ENCODE data around the gene RAET1L.
"Not testable (repeated sequence)": the region's sequence is repeated elsewhere in the genome, so short reads cannot be mapped to it uniquely, and the experiment has no call there.

RAET1L gene

GRCh38 chr6:150015281-150016001, 9.9 kb downstream of the RAET1L start:
- DNase-seq: not testable (repeated sequence)

DNA sequence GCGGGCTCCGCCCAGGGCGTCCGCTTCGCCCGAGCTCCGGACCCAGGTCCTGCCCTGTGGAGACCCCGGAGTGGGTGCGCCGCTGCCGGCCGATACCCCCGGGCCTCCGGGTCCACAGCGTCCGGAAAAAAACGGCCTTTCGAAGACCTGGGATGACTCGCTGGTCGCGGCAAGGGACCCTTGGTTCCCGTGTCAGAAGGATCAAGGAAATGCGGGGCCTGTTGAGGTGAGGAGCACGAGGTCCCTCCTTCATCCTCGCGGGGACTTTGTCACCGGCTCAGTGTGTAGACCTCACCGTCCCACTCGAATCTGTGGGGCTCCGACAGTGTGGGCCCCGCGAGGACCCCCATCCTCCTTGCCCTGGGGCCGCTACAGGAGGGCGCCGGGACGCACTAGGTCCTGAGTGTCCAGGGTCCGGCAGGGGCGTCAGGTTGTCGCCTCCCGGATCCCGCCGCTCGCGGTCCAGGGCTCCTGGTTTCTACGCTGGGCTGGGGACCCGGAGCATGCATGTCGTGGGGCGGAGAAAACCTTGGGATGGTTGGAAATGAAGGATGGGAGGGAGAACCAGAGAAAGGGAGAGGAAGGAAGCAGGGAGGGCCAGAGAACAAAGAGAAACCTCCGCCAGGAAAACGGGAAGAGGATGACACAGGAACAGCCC, 10.6 kb downstream of the RAET1L start:
- DNase-seq: not testable (repeated sequence)

GRCh38 chr6:150013785-150014622, 11.3 kb downstream of the RAET1L start:
- not testable (repeated sequence) for DNase-seq

DNA sequence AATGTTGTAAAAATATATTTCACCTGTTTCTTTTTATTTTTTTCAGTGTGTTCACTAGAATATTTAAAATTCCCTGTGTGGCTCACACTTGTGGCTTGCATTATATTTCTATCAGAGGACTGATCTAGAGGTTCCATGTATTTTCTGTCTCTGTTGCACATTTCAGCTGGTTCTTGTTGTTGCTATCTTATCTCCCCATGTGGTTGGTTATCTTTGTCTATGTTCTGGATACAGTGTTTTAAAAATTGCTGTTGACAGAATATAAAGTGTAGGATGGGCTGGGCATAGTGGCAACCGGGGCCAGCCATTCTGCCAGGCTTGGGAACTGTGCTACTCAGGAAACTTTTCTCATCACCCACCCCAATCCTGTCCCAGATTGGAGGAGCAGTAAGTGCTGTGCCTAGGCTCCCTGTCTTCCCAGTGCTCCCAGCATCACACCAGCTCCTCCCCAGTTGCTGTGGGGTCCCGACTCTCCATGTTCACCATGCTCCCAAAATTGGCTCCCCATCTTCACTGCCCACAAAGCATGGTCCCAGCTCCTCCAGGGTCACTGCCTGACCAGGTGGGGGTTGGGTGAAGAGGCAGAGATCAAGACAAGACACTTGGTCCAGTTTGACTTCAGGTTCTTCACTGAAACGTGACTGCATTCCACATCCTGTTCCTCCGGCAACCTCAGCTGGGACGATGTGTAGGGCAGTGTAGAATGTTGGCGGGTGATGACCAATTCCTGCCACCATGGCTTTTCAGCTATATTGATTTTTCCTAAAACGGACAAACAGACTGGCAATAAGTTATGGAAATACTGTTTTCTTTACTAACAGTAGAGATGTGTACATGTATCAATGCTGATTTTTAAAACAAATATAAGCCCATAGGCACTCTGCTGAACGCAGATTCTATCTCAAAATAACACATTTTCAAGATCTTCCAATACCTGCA, 12.2 kb downstream of the RAET1L start:
- not testable (repeated sequence) for DNase-seq

GRCh38 chr6:150008588-150008987, 16.7 kb downstream of the RAET1L start:
- DNase-seq: peak; percentile 90

DNA sequence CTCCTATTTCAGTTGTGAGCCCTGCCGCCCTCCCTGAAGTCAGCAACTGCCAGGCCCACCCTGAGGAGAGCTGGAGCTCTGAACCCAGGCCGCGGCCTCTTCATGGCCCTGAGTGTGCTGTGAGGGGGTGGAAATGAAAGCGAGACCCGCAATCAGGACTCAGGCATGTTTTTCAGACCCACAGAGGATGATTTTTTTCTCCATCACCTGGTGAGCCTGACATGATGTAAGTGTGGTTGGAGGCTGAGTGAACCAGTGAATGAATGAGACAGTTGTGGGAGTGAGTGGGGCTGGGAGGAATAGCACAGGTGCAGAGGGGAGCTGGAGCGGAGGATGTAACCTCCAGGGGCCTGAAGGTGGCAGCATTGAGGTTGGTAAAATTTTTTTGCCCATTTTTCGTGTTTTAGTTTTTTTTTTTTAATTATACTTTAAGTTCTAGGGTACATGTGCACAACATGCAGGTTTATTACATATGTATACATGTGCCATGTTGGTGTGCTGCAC, 18.3 kb downstream of the RAET1L start:
- DNase-seq: no peak

DNA sequence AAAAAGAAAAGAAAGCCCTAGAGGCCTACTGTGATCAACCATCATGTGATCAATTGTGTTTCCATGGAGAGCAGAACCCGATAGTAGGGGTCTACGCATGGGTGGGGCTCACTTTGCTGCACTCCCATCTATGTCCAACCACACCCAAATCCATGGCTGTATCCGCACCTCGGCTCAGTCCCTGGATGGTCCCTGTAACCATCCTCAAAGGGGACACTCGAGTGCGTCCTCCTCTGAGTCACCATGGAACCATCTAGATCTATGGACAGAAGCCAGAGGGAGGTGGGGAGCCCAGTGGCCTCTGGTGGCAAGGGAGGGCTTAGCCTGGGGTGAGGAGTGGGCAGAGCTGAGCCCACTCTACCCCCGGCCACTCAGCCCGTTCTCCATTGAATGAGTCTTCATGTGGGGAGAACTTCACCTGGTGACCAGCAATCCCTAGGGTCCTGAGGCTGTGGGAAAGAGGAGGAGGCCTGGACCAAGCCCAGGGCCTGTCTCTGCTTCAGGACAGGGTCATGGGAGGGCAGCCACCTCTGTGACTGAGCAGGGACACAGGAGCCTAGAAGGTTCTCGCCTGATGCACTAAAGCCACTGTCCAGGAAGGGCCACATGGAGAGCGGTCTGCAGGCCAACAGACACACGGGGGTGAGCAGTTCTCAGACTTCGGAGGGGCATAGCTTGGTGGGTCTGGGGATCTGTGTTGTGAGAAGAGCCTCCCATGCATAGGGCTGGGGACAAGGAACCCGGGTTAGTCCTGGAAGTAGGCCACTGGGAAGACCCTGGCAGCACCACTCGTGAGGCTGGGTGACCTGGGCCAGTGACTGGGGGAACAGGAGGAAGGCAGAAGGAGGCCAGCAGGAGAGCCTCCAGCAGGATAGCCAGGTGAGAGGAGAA, 19.3 kb downstream of the RAET1L start:
- DNase-seq: no peak

- peak; percentile 98 for DNase-seq
Observed at GRCh38 chr6:150004783-150005717, 20.3 kb downstream of the RAET1L start.

DNA sequence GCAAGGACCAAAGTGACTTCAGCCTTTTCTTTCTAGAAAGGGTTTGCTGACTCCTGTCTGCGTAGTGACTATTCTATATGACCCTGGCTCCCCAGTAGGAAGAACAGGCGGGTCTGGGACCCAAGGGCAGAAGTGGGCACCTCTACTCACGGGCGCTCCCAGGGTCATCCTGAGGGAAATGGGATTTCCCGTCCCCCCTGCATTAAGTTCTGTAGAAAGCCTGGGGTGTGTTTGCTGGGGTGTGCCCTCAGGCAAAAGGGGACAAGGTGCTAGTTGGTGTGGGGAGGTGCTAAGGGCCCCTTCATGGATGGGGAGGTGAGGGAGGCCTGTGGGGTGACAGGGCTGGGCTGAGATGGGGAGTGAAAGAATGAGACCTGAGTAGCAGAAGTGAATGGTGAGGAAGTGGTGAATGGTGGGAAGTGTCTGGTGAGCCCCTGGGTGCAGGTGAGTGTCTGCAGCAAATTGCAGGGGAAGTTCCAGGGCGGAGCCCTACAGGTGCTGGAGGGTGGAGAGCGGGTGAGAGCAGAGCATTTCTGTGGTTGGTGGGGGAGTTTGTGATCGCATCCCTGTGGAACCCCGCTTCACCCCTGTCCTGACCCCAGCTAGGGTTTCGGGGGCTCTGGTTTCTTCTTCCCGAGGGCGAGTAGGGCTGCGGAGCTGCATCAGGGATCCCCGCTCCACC, 21.1 kb downstream of the RAET1L start:
- no peak for DNase-seq

GRCh38 chr6:150003599-150003998, 21.7 kb downstream of the RAET1L start:
- DNase-seq: not testable (repeated sequence)

- DNase-seq: no peak
Observed at GRCh38 chr6:150002710-150003109, 22.6 kb downstream of the RAET1L start.

DNA sequence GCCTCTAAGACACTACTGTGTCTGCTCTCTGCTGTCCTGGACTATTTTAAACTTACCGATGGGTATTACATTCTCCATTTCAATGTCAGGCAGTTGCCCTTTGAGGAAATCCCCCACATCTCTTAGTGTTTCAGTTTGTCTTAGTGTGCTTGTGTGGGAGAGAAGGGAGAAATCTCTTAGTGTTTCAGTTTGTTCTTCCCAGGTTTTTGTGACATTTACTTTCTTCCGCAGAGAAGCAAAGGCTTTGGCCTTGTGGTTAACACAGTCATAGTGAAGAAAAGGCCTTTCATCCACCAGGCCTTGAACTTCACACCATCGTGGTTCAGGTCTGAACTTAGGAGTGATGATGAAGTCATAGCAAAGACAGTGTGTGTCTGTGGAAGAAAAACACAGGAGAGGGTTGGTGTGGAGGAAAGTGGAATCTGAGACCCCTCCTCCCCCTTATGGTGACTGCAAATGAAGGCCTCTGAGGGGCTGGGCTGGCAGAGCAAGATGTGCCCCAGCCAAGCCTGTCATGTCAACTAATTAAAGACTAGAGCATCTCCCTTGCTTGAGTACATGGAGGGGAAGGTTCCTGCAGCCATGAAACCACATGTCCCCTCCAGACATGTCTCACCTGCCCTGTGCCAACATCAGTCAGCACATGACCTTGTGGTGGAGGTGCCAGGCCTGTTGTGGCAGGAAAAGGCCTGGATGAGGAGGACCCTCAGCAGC, 23.9 kb downstream of the RAET1L start:
- no peak for DNase-seq

DNA sequence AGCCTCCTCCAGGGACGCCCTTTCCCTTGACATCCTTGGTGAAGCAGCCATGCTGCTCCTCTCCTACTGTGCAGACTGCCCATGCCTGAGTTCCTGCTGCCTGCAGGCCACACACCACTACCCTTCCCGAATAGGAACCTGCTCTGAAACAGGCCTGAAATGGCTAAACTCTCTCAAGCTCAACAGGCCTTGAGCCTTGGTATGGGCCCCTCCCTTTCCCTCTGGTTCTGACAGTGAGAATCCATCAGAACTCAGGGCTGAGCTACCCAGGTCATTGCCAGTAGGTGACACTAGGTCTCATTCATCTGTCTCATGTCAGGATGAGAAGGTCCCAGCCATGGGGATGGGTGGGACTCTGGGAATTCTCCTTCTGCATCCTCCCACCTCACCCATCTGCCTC, 25.7 kb downstream of the RAET1L start:
- DNase-seq: no peak

- DNase-seq: no peak
Observed at GRCh38 chr6:149995971-149996370, 29.4 kb downstream of the RAET1L start.

DNA sequence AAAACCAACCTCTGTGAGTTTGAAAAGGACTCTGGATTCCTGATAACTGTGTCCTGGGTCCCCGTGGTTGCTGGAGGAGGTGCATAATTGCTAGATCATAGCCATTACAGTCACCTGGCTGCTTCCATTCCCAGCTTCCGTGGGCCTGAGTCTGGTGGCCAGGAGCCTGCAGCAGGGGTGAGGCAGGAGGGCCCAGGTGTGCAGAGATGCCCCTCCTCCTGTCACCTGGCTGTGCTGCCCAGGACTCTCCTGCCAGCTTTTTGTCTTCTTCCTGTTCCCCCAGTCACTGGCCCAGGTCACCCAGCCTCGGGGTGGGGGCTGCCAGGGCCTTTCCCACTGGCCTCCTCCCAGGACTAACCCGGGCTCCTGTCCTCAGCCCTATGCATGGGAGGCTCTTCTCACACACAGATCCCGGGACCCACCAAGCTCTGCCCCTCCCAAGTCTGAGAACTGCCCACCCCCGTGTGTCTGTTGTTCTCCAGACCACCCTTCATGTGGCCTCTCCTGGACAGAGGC, 30.0 kb downstream of the RAET1L start:
- no peak for DNase-seq

- DNase-seq: no peak
Observed at GRCh38 chr6:149991838-149992237, 33.5 kb downstream of the RAET1L start.

GRCh38 chr6:149991472-149991795, 33.9 kb downstream of the RAET1L start:
- not testable (repeated sequence) for DNase-seq

GRCh38 chr6:149990661-149991471, 34.5 kb downstream of the RAET1L start:
- peak; percentile 61 for DNase-seq
